Measurements from ENCODE around the gene PNO1. TPM values are rescaled to one million over a fixed set of nuclear protein-coding genes. Genes with fewer than 3 reads are reported as not detected.

The PNO1 gene
- total RNA-seq, 1 donor from 2014 or later, result 8.0 TPM

GRCh38 chr2:68193787-68194372 is 36.2 kb downstream of the PNO1 start:
- no peak for DNase-seq (ENCODE audit: low spot score)

GRCh38 chr2:68195096-68195495 is 37.4 kb downstream of the PNO1 start:
- no peak for DNase-seq (ENCODE audit: low spot score)

GRCh38 chr2:68196120-68196716 is 38.5 kb downstream of the PNO1 start:
- peak; percentile 38 for DNase-seq (ENCODE audit: low spot score)

- no peak for DNase-seq (ENCODE audit: low spot score)
Measured at GRCh38 chr2:68200157-68200787, 42.6 kb downstream of the PNO1 start.

GRCh38 chr2:68203587-68203986 is 45.9 kb downstream of the PNO1 start:
- DNase-seq (ENCODE audit: low spot score), result no peak

- no peak for DNase-seq (ENCODE audit: low spot score)
Measured at GRCh38 chr2:68206793-68207192, 49.1 kb downstream of the PNO1 start.

GRCh38 chr2:68214381-68214780 is 56.7 kb downstream of the PNO1 start:
- DNase-seq (ENCODE audit: low spot score), result no peak

- no peak for DNase-seq (ENCODE audit: low spot score)
Measured at GRCh38 chr2:68216454-68217310, 59.0 kb downstream of the PNO1 start.

- DNase-seq (ENCODE audit: low spot score), result no peak
Measured at GRCh38 chr2:68217729-68218128, 60.0 kb downstream of the PNO1 start.

- no peak for DNase-seq (ENCODE audit: low spot score)
Measured at GRCh38 chr2:68218343-68218901, 60.7 kb downstream of the PNO1 start.

GRCh38 chr2:68222287-68222686 is 64.6 kb downstream of the PNO1 start:
- no peak for DNase-seq (ENCODE audit: low spot score)

GRCh38 chr2:68223419-68223818 is 65.7 kb downstream of the PNO1 start:
- DNase-seq (ENCODE audit: low spot score), result no peak

- no peak for DNase-seq (ENCODE audit: low spot score)
Measured at GRCh38 chr2:68225119-68225632, 67.5 kb downstream of the PNO1 start.

Other genes with a start within 250 kb of the PNO1 start
- gene C1D, start 94.9 kb upstream of the PNO1 start, total RNA-seq, result 18.8 TPM
- gene PPP3R1, start 94.6 kb downstream of the PNO1 start, total RNA-seq, result 47.7 TPM
- gene CNRIP1, start 162.1 kb downstream of the PNO1 start, total RNA-seq, result 21.6 TPM
- gene PLEK, start 207.4 kb downstream of the PNO1 start, total RNA-seq, result 9.4 TPM